Tibial nerve (tissue), 4 donors: Measurements from ENCODE around the gene ACOT8.

Experiments
- CTCF ChIP-seq, 5 experiments: fragments of 200-600 bp in 3 of 5; fragments of 450-650 bp in 2 of 5; sonication (generic) in 3 of 5; IDR thresholded peaks; one replicate each; pipeline ENCODE4 v1.5.1; 2016 to 2019; ENCODE audit warnings: antibody characterized with exemption in 5 of 5, mild to moderate bottlenecking in 3 of 5, moderate library complexity in 2 of 5
- EP300 ChIP-seq, 2 donors: sonication (generic); formaldehyde crosslinking; IDR thresholded peaks; one replicate each; pipeline ENCODE4 v1.6.1; 2017; ENCODE audit warnings: antibody characterized with exemption in 2 of 2, mild to moderate bottlenecking in 1 of 2

GRCh38 chr20:45898285-45898684 lies 41.1 kb upstream of the ACOT8 start:
- no peak for TF ChIP-seq CTCF (IDR thresholded peaks at IDR 0.05)
- no peak for TF ChIP-seq EP300 (IDR thresholded peaks at IDR 0.05)
